ENCODE data around the gene TFE3.

TFE3 gene

GRCh38 chrX:49002091-49002935, 40.8 kb downstream of the TFE3 start, which contains the start of gene GRIPAP1:
Gene GRIPAP1, minus strand, starts transcription at chrX:49002264. Its CDS starts 35 bp downstream, at chrX:49002229.
- 0% methylated on average over 34 to 37 of the region's 38 CpGs for WGBS, 2 experiments

GRCh38 chrX:49001521-49002090, 41.6 kb downstream of the TFE3 start:
- Histone ChIP-seq H3K4me3 (ENCODE audit: insufficient read depth, low read depth, low read length) (peak overlapping the region; percentile 68), H3K27me3 (ENCODE audit: control insufficient read depth, insufficient read depth, low read length, poor library complexity, severe bottlenecking) (no peaks in the 10 kb centered on the region), H3K9me3 (ENCODE audit: control insufficient read depth, low read length) (no peaks in the 10 kb centered on the region), H3K36me3 (ENCODE audit: control insufficient read depth, insufficient read depth, low read length) (no peaks in the 10 kb centered on the region), H3K27ac (ENCODE audit: insufficient read depth, low read depth, low read length, poor library complexity, severe bottlenecking) (peak overlapping the region; percentile 98), H3K4me1 (ENCODE audit: control insufficient read depth, insufficient read depth, low read length) (no peaks in the 10 kb centered on the region)
- WGBS, 2 experiments: 2 to 3% methylated on average over 17 of the region's 17 CpGs

More at GRCh38 chrX:49002091-49002935, 40.8 kb downstream of the TFE3 start, which contains the start of gene GRIPAP1:
- Histone ChIP-seq H3K4me1 (ENCODE audit: control insufficient read depth, insufficient read depth, low read length) (no peaks in the 10 kb centered on the region), H3K36me3 (ENCODE audit: control insufficient read depth, insufficient read depth, low read length) (no peaks in the 10 kb centered on the region), H3K27ac (ENCODE audit: insufficient read depth, low read depth, low read length, poor library complexity, severe bottlenecking) (peak within 1 kb of the TSS; percentile 98), H3K9me3 (ENCODE audit: control insufficient read depth, low read length) (no peaks in the 10 kb centered on the region), H3K4me3 (ENCODE audit: insufficient read depth, low read depth, low read length) (peak within 1 kb of the TSS; percentile 68), H3K27me3 (ENCODE audit: control insufficient read depth, insufficient read depth, low read length, poor library complexity, severe bottlenecking) (no peaks in the 10 kb centered on the region)

- WGBS, 2 experiments: 92 to 97% methylated on average over 4 of the region's 4 CpGs
- Histone ChIP-seq H3K9me3 (ENCODE audit: control insufficient read depth, low read length) (no peaks in the 10 kb centered on the region), H3K27ac (ENCODE audit: insufficient read depth, low read depth, low read length, poor library complexity, severe bottlenecking) (no peak overlapping the region), H3K36me3 (ENCODE audit: control insufficient read depth, insufficient read depth, low read length) (no peaks in the 10 kb centered on the region), H3K27me3 (ENCODE audit: control insufficient read depth, insufficient read depth, low read length, poor library complexity, severe bottlenecking) (no peaks in the 10 kb centered on the region), H3K4me3 (ENCODE audit: insufficient read depth, low read depth, low read length) (peak overlapping the region; percentile 68), H3K4me1 (ENCODE audit: control insufficient read depth, insufficient read depth, low read length) (no peaks in the 10 kb centered on the region)
These were observed 42.5 kb downstream of the TFE3 start for GRCh38 chrX:49000636-49001035.

- Histone ChIP-seq H3K27ac (ENCODE audit: insufficient read depth, low read depth, low read length, poor library complexity, severe bottlenecking) (no peak overlapping the region), H3K4me1 (ENCODE audit: control insufficient read depth, insufficient read depth, low read length) (no peaks in the 10 kb centered on the region), H3K36me3 (ENCODE audit: control insufficient read depth, insufficient read depth, low read length) (no peaks in the 10 kb centered on the region), H3K9me3 (ENCODE audit: control insufficient read depth, low read length) (no peaks in the 10 kb centered on the region), H3K27me3 (ENCODE audit: control insufficient read depth, insufficient read depth, low read length, poor library complexity, severe bottlenecking) (no peaks in the 10 kb centered on the region), H3K4me3 (ENCODE audit: insufficient read depth, low read depth, low read length) (no peak overlapping the region)
- 99 to 100% methylated on average over 4 to 5 of the region's 5 CpGs for WGBS, 2 experiments
These were observed 44.1 kb downstream of the TFE3 start for GRCh38 chrX:48999030-48999429.

- Histone ChIP-seq H3K36me3 (ENCODE audit: control insufficient read depth, insufficient read depth, low read length) (no peaks in the 10 kb centered on the region), H3K4me1 (ENCODE audit: control insufficient read depth, insufficient read depth, low read length) (no peaks in the 10 kb centered on the region), H3K27me3 (ENCODE audit: control insufficient read depth, insufficient read depth, low read length, poor library complexity, severe bottlenecking) (no peaks in the 10 kb centered on the region), H3K27ac (ENCODE audit: insufficient read depth, low read depth, low read length, poor library complexity, severe bottlenecking) (no peak overlapping the region), H3K9me3 (ENCODE audit: control insufficient read depth, low read length) (no peaks in the 10 kb centered on the region), H3K4me3 (ENCODE audit: insufficient read depth, low read depth, low read length) (no peak overlapping the region)
- 93 to 97% methylated on average over 2 of the region's 4 CpGs for WGBS, 2 experiments
These were observed 44.8 kb downstream of the TFE3 start for GRCh38 chrX:48998391-48998790.

- H3K4me1 ChIP-seq (ENCODE audit: control insufficient read depth, insufficient read depth, low read length): no peaks in the 10 kb centered on the region
- H3K27me3 ChIP-seq (ENCODE audit: control insufficient read depth, insufficient read depth, low read length, poor library complexity, severe bottlenecking): no peaks in the 10 kb centered on the region
- H3K4me3 ChIP-seq (ENCODE audit: insufficient read depth, low read depth, low read length): no peak overlapping the region
- H3K36me3 ChIP-seq (ENCODE audit: control insufficient read depth, insufficient read depth, low read length): no peaks in the 10 kb centered on the region
- 95 to 100% methylated on average over 1 of the region's 1 CpG for WGBS, 2 experiments
- no peaks in the 10 kb centered on the region for H3K9me3 ChIP-seq (ENCODE audit: control insufficient read depth, low read length)
- H3K27ac ChIP-seq (ENCODE audit: insufficient read depth, low read depth, low read length, poor library complexity, severe bottlenecking): no peak overlapping the region
These were observed 45.3 kb downstream of the TFE3 start for GRCh38 chrX:48997865-48998264.

GRCh38 chrX:48997455-48997854, 45.7 kb downstream of the TFE3 start:
- H3K4me3 ChIP-seq (ENCODE audit: insufficient read depth, low read depth, low read length): no peak overlapping the region
- no peaks in the 10 kb centered on the region for H3K9me3 ChIP-seq (ENCODE audit: control insufficient read depth, low read length)
- H3K4me1 ChIP-seq (ENCODE audit: control insufficient read depth, insufficient read depth, low read length): no peaks in the 10 kb centered on the region
- WGBS, 2 experiments: 91 to 97% methylated on average over 3 of the region's 3 CpGs
- H3K27me3 ChIP-seq (ENCODE audit: control insufficient read depth, insufficient read depth, low read length, poor library complexity, severe bottlenecking): no peaks in the 10 kb centered on the region
- no peaks in the 10 kb centered on the region for H3K36me3 ChIP-seq (ENCODE audit: control insufficient read depth, insufficient read depth, low read length)
- no peak overlapping the region for H3K27ac ChIP-seq (ENCODE audit: insufficient read depth, low read depth, low read length, poor library complexity, severe bottlenecking)

GRCh38 chrX:48996969-48997368, 46.2 kb downstream of the TFE3 start:
- Histone ChIP-seq H3K4me1 (ENCODE audit: control insufficient read depth, insufficient read depth, low read length) (no peaks in the 10 kb centered on the region), H3K4me3 (ENCODE audit: insufficient read depth, low read depth, low read length) (no peak overlapping the region), H3K9me3 (ENCODE audit: control insufficient read depth, low read length) (no peaks in the 10 kb centered on the region), H3K36me3 (ENCODE audit: control insufficient read depth, insufficient read depth, low read length) (no peaks in the 10 kb centered on the region), H3K27ac (ENCODE audit: insufficient read depth, low read depth, low read length, poor library complexity, severe bottlenecking) (no peak overlapping the region), H3K27me3 (ENCODE audit: control insufficient read depth, insufficient read depth, low read length, poor library complexity, severe bottlenecking) (no peaks in the 10 kb centered on the region)
- WGBS, 2 experiments: 79 to 82% methylated on average over 5 to 6 of the region's 6 CpGs

GRCh38 chrX:48992341-48992740, 50.8 kb downstream of the TFE3 start:
- H3K4me3 ChIP-seq (ENCODE audit: insufficient read depth, low read depth, low read length): no peak overlapping the region
- no peaks in the 10 kb centered on the region for H3K4me1 ChIP-seq (ENCODE audit: control insufficient read depth, insufficient read depth, low read length)
- no peaks in the 10 kb centered on the region for H3K9me3 ChIP-seq (ENCODE audit: control insufficient read depth, low read length)
- H3K36me3 ChIP-seq (ENCODE audit: control insufficient read depth, insufficient read depth, low read length): no peaks in the 10 kb centered on the region
- no peak overlapping the region for H3K27ac ChIP-seq (ENCODE audit: insufficient read depth, low read depth, low read length, poor library complexity, severe bottlenecking)
- no peaks in the 10 kb centered on the region for H3K27me3 ChIP-seq (ENCODE audit: control insufficient read depth, insufficient read depth, low read length, poor library complexity, severe bottlenecking)

- Histone ChIP-seq H3K27me3 (ENCODE audit: control insufficient read depth, insufficient read depth, low read length, poor library complexity, severe bottlenecking) (no peaks in the 10 kb centered on the region), H3K9me3 (ENCODE audit: control insufficient read depth, low read length) (no peaks in the 10 kb centered on the region), H3K4me3 (ENCODE audit: insufficient read depth, low read depth, low read length) (no peak overlapping the region), H3K4me1 (ENCODE audit: control insufficient read depth, insufficient read depth, low read length) (no peaks in the 10 kb centered on the region), H3K27ac (ENCODE audit: insufficient read depth, low read depth, low read length, poor library complexity, severe bottlenecking) (no peak overlapping the region), H3K36me3 (ENCODE audit: control insufficient read depth, insufficient read depth, low read length) (no peaks in the 10 kb centered on the region)
- WGBS, 2 experiments: 97% methylated on average over 4 of the region's 4 CpGs
These were observed 53.7 kb downstream of the TFE3 start for GRCh38 chrX:48989483-48989882.
